Transverse colon (tissue), 3 donors: Measurements from ENCODE around the gene SDK2.

Source experiments
- CTCF ChIP-seq, 5 experiments: fragments of 200-600 bp in 3 of 5; fragments of 450-650 bp in 2 of 5; sonication (generic) in 3 of 5; IDR thresholded peaks; 1 replicate in 2 of 5; 2 replicates in 3 of 5; pipeline ENCODE4 v1.5.1; 2016 to 2017; ENCODE audit warnings: antibody characterized with exemption in 5 of 5, inconsistent platforms in 3 of 5, mild to moderate bottlenecking in 2 of 5, moderate library complexity in 1 of 5
- POLR2A ChIP-seq: fragments of 450-650 bp; IDR thresholded peaks from one replicate; pipeline ENCODE4 v1.6.1; 2016; ENCODE audit warnings: antibody characterized with exemption, mild to moderate bottlenecking, moderate library complexity

- TF ChIP-seq CTCF (IDR thresholded peaks at IDR 0.05) (no peak), POLR2A (no peak)
These were observed 23.8 kb downstream of the SDK2 start for GRCh38 chr17:73620414-73620813.
